Measurements from ENCODE around the gene AUTS2.

Gene AUTS2

DNA sequence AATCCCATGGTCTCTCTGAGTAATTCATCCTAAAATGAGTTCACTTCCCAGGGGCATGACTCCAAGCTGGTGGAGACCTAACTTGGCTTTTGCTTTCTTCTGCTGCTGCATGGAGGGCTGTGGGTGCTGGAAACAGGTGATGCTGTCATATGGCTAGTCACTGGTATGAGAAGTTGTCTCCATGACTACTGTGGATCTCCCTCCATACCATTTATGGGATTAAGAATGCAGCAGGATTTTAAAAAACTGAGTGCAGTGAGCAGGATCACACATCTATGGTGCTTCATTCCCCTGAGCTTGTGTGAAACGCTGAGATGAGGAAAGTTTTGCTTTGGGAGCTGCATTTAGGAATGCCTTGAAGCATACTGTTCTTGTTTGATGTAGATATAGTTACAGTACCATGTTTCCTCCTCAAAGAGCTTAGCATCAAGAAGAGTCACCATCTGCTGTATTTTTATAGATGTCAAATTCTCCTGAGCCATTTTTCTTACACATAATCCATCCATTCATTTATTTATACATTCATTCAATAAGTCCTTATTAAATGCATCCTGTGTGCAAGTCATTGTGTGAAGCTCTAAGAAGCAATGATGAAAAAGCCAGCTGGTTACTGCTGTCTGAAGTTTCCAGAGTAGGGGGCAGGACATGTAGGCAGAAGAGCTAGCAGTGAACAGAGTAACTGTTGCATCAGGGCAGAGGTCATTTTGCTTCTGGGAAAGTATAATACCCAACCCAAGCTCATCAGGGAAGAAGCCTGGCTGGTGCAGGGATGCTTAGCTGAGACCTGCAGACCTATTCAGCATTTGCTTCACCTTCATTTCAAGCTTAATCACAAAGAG, 534.8 kb downstream of the AUTS2 start:
- TF ChIP-seq, protein P1, sequence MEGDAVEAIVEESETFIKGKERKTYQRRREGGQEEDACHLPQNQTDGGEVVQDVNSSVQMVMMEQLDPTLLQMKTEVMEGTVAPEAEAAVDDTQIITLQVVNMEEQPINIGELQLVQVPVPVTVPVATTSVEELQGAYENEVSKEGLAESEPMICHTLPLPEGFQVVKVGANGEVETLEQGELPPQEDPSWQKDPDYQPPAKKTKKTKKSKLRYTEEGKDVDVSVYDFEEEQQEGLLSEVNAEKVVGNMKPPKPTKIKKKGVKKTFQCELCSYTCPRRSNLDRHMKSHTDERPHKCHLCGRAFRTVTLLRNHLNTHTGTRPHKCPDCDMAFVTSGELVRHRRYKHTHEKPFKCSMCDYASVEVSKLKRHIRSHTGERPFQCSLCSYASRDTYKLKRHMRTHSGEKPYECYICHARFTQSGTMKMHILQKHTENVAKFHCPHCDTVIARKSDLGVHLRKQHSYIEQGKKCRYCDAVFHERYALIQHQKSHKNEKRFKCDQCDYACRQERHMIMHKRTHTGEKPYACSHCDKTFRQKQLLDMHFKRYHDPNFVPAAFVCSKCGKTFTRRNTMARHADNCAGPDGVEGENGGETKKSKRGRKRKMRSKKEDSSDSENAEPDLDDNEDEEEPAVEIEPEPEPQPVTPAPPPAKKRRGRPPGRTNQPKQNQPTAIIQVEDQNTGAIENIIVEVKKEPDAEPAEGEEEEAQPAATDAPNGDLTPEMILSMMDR (IDR thresholded peaks at IDR 0.05; ENCODE audit: borderline replicate concordance, insufficient read depth, low read depth, low read length), result no peak
- no peak overlapping the region for H3K4me3 ChIP-seq (ENCODE audit: low read depth, low read length)

DNA sequence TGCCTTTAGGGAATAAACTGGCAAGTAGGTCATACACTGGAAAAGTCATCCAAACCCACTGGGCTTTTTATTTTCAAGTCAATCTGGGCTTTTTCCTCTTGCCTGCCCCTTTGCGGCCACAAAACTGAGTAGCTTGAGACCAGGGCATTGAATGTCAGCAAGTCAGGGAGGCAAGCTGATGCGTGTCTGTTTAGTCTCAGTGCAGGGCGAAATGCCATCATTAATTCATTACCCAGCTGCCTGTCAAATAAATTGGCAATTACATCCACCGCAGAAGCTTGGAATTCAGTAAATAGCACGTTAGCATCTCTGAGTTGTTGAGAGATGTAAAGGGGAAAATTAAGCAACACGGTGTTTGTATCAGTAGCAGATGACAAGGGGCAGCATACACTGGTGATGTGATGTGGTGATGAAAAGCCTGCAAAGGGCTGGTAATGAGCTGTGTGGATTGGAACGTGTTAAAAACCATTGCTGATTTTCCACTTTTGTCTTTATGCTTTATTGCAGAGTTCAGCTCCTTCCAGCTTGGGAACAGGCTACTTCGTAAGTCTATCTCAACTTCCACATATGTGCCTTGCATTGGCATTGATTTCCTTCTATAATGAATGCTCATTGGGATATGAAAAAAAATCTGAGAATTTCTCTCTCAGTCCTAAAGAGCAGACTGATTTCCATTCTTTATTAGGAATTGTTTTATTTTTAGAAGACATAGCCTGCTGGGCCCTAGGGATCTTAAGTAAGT, 535.9 kb downstream of the AUTS2 start:
- TF ChIP-seq, protein P1 (IDR thresholded peaks at IDR 0.05; ENCODE audit: borderline replicate concordance, insufficient read depth, low read depth, low read length), result no peak
- no peak overlapping the region for H3K4me3 ChIP-seq (ENCODE audit: low read depth, low read length)

- H3K4me3 ChIP-seq (ENCODE audit: low read depth, low read length), result no peak overlapping the region
- TF ChIP-seq, protein P1 (IDR thresholded peaks at IDR 0.05; ENCODE audit: borderline replicate concordance, insufficient read depth, low read depth, low read length), result no peak
Observed at GRCh38 chr7:70135656-70136055, 537.4 kb downstream of the AUTS2 start.

- TF ChIP-seq, protein P1 (IDR thresholded peaks at IDR 0.05; ENCODE audit: borderline replicate concordance, insufficient read depth, low read depth, low read length), result no peak
Observed at GRCh38 chr7:70137126-70137525, 538.9 kb downstream of the AUTS2 start.

DNA sequence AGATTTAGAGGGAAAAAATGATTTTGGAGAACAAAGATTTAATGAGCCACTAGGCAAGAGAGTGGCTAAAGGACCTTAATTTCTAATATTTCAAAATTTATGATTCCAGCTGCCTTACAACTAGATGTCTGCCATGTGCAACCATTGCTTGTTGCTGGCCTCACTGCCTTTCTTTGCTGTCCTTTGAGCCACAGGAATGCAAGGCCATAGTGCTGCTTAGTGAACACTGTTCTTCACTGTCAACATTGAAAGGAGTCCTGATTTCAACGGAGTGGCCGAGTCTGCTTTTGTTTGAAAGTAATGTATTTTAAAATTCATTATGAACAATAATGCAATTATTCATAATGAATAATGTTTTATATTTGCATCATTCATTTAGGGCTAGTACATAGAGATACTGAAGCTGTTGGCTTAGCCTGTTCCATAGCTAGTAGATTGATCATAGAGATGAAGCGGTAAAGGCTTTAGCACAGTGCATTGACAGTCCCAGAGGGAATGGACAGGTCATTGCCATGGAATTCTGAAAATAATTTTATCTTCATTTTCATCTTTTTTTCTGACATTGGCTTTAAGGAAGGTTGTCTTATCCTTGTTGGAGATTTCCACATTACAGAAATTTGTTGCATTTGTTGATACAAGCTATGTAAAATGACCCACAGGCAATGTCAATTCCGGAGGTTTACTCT, 544.1 kb downstream of the AUTS2 start:
- no peak overlapping the region for H3K4me3 ChIP-seq (ENCODE audit: low read depth, low read length)
- TF ChIP-seq, protein P1 (IDR thresholded peaks at IDR 0.05; ENCODE audit: borderline replicate concordance, insufficient read depth, low read depth, low read length), result no peak

More at GRCh38 chr7:70137126-70137525, 538.9 kb downstream of the AUTS2 start:
- no peak overlapping the region for H3K4me3 ChIP-seq (ENCODE audit: low read depth, low read length)

DNA sequence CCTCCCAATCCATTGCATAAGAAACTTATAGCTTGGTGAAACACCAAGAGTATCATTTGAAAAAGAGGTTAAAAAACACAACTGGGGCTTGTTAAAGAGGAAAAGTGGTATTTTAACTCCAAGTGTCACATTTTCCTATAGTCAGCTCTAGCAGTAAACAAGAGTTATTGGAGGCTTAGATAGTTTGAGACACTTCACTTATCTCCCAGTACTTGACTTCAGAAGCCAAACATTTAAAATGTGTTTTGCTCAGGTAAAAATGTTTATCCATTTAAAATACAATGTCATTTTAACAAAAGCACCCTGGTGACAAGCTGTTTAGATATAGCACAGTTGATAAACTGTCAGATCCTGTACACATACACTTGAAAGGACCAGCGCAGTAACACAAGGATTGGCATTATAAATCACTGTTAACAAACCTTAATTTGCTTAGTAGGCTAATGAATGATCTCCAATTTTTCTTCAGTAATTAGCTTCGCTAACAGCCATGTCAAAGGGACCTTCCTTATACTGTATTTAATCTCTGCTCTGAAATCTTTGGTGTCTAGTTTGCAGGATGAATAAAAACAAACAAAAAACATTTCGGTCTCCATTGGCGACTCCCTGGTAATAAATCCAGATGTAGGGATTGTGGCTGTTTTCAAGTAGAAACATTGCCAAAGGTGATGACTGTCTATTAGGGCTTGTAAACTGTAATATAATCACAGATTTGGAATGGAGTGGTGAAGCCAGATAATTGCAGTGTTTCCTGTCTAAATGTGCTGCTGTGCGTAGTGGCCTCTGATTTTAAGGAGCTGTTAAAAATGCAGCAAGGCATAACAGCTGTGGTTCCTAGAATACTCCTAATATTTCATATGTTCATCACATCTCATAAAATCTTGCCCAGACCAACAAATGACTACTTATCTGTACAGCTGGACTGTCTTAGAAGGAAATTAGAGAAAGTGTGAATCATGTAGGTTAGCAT, 545.1 kb downstream of the AUTS2 start:
- H3K4me3 ChIP-seq (ENCODE audit: low read depth, low read length), result no peak overlapping the region
- TF ChIP-seq, protein P1 (IDR thresholded peaks at IDR 0.05; ENCODE audit: borderline replicate concordance, insufficient read depth, low read depth, low read length), result no peak

Measured in GM12875 (cell line).